ENCODE measurements around the gene ADAMTS13. TPM values are rescaled to one million over a fixed set of nuclear protein-coding genes. Genes with fewer than 3 reads are reported as not detected.

Gene ADAMTS13
- total RNA-seq, 2 donors from 2014 or later, result 0.67 to 1.1 TPM

DNA sequence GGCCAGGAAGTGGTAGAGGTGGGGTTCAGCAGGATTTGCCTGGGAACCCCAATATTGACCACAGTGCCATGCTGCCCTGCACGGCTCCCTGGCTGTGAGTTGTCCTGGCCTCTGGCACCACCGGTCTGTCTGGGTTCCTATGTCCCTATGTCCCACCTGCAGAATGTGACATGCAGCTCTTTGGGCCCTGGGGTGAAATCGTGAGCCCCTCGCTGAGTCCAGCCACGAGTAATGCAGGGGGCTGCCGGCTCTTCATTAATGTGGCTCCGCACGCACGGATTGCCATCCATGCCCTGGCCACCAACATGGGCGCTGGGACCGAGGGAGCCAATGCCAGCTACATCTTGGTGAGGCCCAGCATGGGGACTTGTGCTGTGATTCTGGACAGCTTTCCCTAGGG lies 35.6 kb downstream of the ADAMTS13 start:
- H3K27me3 Mint-ChIP-seq, result no peaks in the 10 kb centered on the region
- no peaks in the 10 kb centered on the region for H3K36me3 Mint-ChIP-seq
- no peak for DNase-seq (ENCODE audit: low spot score)
- H3K9me3 Mint-ChIP-seq, result no peaks in the 10 kb centered on the region
- no peak overlapping the region for H3K4me3 Mint-ChIP-seq
- no peak overlapping the region for H3K27ac Mint-ChIP-seq
- ATAC-seq, result no peak
- H3K4me1 Mint-ChIP-seq (ENCODE audit: low read depth in 2 of 2), result peaks cover 0 to 8% of the 10 kb centered on the region in 2 donors

DNA sequence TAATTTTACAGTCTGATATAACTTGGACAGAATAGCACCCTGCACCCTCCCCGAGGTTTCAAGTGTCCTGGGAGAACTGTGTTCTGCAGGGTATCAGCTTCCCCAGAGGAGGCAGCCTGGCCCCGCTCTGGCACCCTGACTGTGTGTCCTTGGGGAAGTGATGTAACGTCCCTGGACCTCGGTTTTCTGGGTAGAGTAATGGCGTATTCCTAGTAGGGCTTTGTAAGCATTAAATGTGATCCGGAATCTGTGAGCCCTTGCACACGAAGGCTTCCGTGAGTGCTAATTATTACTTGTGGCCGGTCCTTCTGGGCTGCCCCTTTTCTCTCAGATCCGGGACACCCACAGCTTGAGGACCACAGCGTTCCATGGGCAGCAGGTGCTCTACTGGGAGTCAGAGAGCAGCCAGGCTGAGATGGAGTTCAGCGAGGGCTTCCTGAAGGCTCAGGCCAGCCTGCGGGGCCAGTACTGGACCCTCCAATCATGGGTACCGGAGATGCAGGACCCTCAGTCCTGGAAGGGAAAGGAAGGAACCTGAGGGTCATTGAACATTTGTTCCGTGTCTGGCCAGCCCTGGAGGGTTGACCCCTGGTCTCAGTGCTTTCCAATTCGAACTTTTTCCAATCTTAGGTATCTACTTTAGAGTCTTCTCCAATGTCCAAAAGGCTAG lies 36.6 kb downstream of the ADAMTS13 start:
- DNase-seq (ENCODE audit: low spot score) (no peak), ATAC-seq (no peak)
- H3K4me1 Mint-ChIP-seq (ENCODE audit: low read depth in 2 of 2), result peaks cover 0 to 10% of the 10 kb centered on the region in 2 donors
- no peaks in the 10 kb centered on the region for H3K36me3 Mint-ChIP-seq
- H3K27ac Mint-ChIP-seq, result peak overlapping the region in 1 of 2 donors; percentile 86
- no peaks in the 10 kb centered on the region for H3K27me3 Mint-ChIP-seq
- peak overlapping the region; percentile 89 for H3K4me3 Mint-ChIP-seq
- H3K9me3 Mint-ChIP-seq, result no peaks in the 10 kb centered on the region

DNA sequence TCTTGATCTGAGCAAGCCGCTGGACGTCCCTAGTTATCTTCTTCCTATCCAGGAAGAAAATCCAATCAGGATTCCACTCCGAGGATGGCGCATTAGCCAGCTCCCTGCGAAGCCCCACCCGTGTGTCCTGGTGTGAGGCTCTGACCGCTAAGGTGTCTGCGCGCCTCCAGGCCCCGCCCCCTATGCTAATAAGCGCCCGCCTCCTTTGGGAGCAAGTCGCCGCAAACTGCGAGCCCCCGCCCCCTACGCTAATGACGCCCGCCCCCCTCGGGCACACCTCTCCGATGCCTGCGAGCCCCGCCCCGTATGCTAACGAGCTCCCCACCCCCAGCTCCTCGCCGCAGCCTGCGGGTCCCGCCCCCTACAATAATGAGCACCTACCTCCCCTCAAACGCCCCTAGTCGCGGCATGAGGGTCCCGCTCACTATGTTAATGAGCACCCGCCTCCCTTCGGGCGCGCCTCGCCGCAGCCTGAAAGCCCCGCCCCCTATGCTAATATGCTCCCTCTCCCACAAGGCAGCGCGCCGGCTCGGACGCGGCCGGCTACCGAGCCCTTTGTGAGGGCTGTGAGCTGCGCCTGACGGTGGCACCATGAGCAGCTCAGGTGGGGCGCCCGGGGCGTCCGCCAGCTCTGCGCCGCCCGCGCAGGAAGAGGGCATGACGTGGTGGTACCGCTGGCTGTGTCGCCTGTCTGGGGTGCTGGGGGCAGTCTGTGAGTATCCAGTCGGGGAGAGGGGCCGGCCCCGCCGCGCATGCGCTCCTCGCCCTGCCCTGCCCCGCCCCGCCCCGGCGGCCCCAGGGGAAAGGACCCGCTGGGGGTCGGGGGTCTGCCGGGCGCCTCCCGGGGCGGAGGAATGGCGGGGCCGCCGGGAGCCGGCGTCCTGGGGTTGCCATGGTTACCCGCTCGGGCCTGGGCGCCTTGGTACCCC lies 37.6 kb downstream of the ADAMTS13 start, which contains the start of gene CACFD1:
CACFD1 (plus strand) TSS at position 503 of the 929 bp plus-strand sequence; CDS start at position 592, 89 bp downstream.
- no peaks in the 10 kb centered on the region for H3K27me3 Mint-ChIP-seq

DNA sequence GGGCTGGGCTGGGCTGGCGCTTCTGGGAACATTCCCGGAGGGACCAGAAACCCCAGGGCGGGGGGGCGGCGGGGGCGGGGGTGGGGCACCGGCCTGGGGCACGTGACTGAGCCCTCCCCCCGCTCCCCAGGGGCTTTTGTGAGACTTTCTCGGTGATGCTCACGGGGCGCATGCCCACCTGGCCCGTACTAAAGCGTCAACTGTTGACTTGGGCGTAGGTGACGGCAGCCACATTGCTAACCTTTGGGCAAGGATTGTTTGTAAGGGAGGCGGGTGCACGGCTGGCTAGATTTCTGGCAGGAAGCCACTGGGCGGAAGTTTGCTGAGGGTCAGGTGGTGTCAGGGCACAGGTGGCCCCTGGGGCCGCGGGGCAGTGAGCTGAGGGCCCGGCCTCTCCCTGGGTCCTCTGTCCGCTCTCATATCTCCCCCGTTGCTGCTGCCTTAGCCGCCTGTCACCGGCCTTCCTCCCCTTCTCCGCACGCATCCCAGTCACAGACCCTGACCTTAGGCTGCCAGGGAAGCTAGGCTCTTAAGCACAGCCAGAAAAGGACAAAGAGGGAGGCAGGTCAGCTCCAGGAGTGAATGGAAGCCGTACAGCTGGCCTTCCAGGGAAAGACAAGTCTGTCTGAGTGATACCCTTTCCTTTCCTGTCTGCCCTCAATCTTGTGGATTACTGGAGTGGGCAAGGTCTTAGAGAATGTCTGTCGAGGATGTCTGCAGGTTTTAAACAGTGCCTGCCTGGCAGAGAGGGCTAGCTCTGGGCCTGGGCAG lies 38.4 kb downstream of the ADAMTS13 start:
- no peak for DNase-seq (ENCODE audit: low spot score)
- Mint-ChIP-seq H3K27me3 (no peaks in the 10 kb centered on the region), H3K36me3 (no peaks in the 10 kb centered on the region), H3K4me1 (ENCODE audit: low read depth in 2 of 2) (peaks cover 0 to 14% of the 10 kb centered on the region in 2 donors), H3K4me3 (peak overlapping the region; percentile 55), H3K27ac (no peak overlapping the region), H3K9me3 (no peaks in the 10 kb centered on the region)
- no peak for ATAC-seq

More for the DNA sequence above, 37.6 kb downstream of the ADAMTS13 start, which contains the start of gene CACFD1:
- Mint-ChIP-seq H3K4me1 (ENCODE audit: low read depth in 2 of 2) (peaks cover 0 to 14% of the 10 kb centered on the region in 2 donors), H3K4me3 (peak within 1 kb of the TSS; percentile 89), H3K27ac (peak within 1 kb of the TSS; percentile 60 to 86), H3K36me3 (no peaks in the 10 kb centered on the region), H3K9me3 (no peaks in the 10 kb centered on the region)
- DNase-seq (ENCODE audit: low spot score), result peak; percentile 94
- peak; percentile 90 to 92 for ATAC-seq

DNA sequence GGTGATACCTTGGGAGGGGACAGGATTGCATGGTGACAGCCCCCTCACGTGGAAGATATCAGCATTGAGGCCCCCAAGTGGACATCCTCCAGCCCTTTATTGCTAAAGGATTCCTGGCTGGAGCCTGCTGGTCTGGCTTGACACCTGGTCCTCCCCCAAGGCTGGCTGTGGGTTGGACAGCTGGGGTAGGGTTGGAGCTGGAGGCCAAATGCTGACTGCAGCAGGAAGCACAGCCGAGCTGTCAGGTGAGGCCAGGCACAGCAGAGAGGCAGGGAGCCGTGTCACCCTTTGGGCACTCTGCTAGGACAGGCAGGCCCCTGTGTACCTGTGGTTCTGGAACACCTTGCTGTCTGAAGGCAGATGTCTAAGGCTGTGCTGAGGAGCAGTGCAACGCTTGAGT lies 39.8 kb downstream of the ADAMTS13 start:
- H3K4me3 Mint-ChIP-seq, result no peak overlapping the region
- peaks cover 0 to 14% of the 10 kb centered on the region in 2 donors for H3K4me1 Mint-ChIP-seq (ENCODE audit: low read depth in 2 of 2)
- H3K27me3 Mint-ChIP-seq, result no peaks in the 10 kb centered on the region
- H3K27ac Mint-ChIP-seq, result no peak overlapping the region
- H3K9me3 Mint-ChIP-seq, result no peaks in the 10 kb centered on the region
- DNase-seq (ENCODE audit: low spot score) (no peak), ATAC-seq (no peak)
- H3K36me3 Mint-ChIP-seq, result no peaks in the 10 kb centered on the region

DNA sequence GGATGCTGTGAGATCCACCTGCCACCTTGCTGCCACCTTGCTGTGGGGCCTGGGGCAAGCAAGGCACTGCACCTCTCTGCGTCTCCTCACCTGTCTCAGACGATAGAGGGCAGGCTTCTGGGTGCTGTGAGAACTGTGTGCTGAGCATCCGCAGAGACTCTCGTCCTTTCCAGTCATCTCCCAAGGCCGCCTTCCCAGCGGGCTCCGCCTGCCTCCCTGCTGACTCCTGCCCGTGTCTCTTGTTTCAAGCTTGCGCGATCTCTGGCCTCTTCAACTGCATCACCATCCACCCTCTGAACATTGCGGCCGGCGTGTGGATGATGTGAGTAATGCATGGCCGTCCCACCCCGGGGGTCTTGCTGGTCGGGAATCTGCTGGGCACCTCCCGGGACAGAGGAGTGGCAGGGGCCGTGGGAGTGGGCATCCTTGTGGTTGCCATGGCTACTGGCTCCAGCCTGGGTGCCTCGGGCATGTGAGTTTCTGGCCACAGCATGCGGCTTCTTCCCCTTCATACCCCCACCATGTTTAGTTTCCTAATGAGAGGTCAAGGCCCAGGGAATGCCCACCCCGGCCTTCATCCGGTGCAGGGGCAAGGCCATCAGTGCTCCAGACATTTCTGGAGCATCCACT lies 41.2 kb downstream of the ADAMTS13 start:
- no peak overlapping the region for H3K4me3 Mint-ChIP-seq
- DNase-seq (ENCODE audit: low spot score) (no peak), ATAC-seq (no peak)
- no peak overlapping the region for H3K27ac Mint-ChIP-seq
- no peaks in the 10 kb centered on the region for H3K36me3 Mint-ChIP-seq
- H3K4me1 Mint-ChIP-seq (ENCODE audit: low read depth in 2 of 2), result peaks cover 0 to 14% of the 10 kb centered on the region in 2 donors
- H3K27me3 Mint-ChIP-seq, result no peaks in the 10 kb centered on the region
- no peaks in the 10 kb centered on the region for H3K9me3 Mint-ChIP-seq

DNA sequence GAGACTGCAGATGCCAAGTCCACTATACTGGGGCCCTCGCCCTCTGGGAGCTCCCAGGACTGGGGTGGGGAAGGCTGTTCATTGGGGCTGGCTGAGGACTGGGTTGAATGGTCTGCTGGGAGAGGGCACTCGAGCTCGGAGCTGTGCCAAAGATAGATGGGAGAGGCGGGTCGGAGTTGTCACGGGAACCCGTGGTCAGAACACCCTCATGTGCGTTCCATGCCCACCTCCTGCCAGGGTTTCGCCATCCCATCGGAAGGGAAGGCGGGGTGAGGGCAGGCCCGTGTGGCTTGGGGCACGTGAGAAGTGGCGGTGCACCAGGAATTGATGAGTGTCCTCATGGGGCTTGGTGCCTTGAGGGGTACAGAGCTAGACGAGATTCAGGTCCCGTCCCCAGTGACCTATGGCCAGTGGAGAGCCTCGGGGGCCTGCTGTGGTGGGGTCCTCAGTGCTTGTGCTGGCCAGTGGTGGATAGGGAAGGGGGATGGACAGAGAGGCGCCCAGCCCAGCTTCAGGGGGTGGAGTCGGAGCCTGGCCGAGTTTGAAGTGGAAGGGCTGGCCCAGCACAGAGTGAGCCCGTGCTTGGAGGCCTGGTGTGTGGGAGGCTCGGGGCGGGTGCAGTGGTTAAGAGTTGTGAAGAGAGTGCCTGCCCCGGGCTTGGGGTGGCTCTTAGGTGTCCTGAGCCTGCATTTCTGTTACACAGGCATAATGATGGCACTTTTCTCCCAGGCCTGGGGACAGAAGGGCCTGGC lies 41.9 kb downstream of the ADAMTS13 start:
- Mint-ChIP-seq H3K27ac (no peak overlapping the region), H3K4me1 (ENCODE audit: low read depth in 2 of 2) (peaks cover 0 to 14% of the 10 kb centered on the region in 2 donors), H3K4me3 (no peak overlapping the region), H3K27me3 (no peaks in the 10 kb centered on the region), H3K36me3 (no peaks in the 10 kb centered on the region), H3K9me3 (no peaks in the 10 kb centered on the region)
- ATAC-seq (no peak), DNase-seq (ENCODE audit: low spot score) (no peak)

DNA sequence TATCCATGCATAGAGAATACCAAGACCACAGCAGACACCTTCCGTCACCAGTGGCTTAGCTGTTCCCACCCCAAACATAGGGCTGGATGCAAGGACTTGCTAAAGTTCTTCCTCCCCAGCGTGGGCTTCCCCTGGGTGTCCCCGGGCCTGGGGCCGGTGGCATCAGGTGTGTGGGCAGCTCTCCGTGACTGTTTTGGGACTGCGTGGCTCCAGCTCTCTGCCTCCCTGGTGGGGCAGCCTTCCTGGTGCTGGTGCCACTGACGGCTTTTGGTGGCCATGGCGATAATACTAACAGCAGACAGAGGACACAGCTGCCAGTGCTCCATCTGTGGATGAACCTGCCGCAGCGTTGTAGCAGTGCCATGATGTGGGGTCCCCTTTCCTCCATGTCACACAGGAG lies 42.5 kb downstream of the ADAMTS13 start:
- no peaks in the 10 kb centered on the region for H3K27me3 Mint-ChIP-seq
- no peak overlapping the region for H3K27ac Mint-ChIP-seq
- H3K9me3 Mint-ChIP-seq, result no peaks in the 10 kb centered on the region
- ATAC-seq (no peak), DNase-seq (ENCODE audit: low spot score) (no peak)
- H3K4me1 Mint-ChIP-seq (ENCODE audit: low read depth in 2 of 2), result peaks cover 0 to 14% of the 10 kb centered on the region in 2 donors
- no peaks in the 10 kb centered on the region for H3K36me3 Mint-ChIP-seq
- H3K4me3 Mint-ChIP-seq, result no peak overlapping the region

DNA sequence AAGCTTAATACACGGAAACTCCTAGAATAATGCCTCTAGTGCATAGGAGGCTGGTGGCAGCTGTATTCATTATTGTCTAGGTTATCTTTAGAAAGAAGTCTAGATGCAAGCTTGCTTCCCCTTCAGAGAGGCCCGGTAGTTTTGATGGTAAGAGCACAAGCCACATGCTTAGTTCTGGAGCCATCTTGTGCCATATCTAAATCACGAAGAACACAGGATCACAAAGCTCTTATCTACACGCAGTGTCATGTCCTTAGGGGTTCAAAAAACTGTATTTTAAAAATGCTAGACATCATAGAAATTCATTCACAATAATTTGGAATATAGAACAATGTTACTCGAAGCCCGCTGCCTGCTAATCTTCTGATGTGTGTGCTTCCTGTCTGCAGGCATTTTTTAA lies 43.8 kb downstream of the ADAMTS13 start:
- H3K36me3 Mint-ChIP-seq, result no peaks in the 10 kb centered on the region
- H3K4me3 Mint-ChIP-seq, result no peak overlapping the region
- DNase-seq (ENCODE audit: low spot score) (no peak), ATAC-seq (no peak)
- H3K9me3 Mint-ChIP-seq, result no peaks in the 10 kb centered on the region
- H3K4me1 Mint-ChIP-seq (ENCODE audit: low read depth in 2 of 2), result peaks cover 0 to 8% of the 10 kb centered on the region in 2 donors
- H3K27ac Mint-ChIP-seq, result no peak overlapping the region
- no peaks in the 10 kb centered on the region for H3K27me3 Mint-ChIP-seq

DNA sequence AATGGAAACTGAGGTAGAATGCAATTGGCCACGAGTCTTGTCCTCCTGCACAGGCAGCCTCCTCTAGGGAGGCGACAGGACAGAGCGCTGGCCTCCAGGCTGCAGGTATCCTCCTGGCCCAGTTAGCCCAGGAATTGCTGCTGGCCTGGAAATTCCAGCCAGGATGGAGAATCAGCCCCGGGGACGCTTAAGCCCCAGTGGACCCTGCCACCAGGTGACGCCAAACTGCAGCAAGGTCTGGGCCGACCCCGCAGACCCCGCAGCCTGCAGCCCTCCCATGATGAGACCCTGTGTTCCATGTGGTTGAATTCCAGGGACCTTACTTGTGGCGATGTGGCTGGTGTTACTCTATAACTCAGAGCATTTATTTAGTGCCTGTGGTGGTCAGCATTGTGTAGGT lies 44.9 kb downstream of the ADAMTS13 start:
- DNase-seq (ENCODE audit: low spot score) (no peak), ATAC-seq (no peak)
- Mint-ChIP-seq H3K4me3 (no peak overlapping the region), H3K9me3 (no peaks in the 10 kb centered on the region), H3K27me3 (no peaks in the 10 kb centered on the region), H3K27ac (no peak overlapping the region), H3K4me1 (ENCODE audit: low read depth in 2 of 2) (peaks cover 0 to 6% of the 10 kb centered on the region in 2 donors), H3K36me3 (no peaks in the 10 kb centered on the region)

DNA sequence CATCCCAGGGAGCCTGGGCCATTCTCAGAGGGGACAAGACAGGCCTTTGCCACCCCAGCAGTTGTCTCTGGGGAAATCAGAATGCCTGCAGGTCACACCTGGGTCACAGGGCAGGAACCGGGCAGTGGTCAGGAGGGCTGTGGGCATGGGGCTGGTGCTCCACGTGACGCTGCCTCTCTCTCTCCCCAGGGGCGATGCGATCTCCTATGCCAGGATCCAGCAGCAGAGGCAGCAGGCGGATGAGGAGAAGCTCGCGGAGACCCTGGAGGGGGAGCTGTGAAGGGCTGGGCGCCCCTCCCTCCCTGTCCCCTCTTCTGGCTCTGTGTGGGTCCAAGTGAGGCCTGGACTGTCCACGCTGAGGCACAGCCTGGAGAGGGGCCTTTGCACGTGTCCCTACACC lies 46.2 kb downstream of the ADAMTS13 start:
- ATAC-seq (peak in 1 of 2 donors; percentile 1), DNase-seq (ENCODE audit: low spot score) (no peak)
- no peak overlapping the region for H3K27ac Mint-ChIP-seq
- H3K4me3 Mint-ChIP-seq, result no peak overlapping the region
- no peaks in the 10 kb centered on the region for H3K27me3 Mint-ChIP-seq
- peaks cover 0 to 6% of the 10 kb centered on the region in 2 donors for H3K4me1 Mint-ChIP-seq (ENCODE audit: low read depth in 2 of 2)
- no peaks in the 10 kb centered on the region for H3K36me3 Mint-ChIP-seq
- H3K9me3 Mint-ChIP-seq, result no peaks in the 10 kb centered on the region

DNA sequence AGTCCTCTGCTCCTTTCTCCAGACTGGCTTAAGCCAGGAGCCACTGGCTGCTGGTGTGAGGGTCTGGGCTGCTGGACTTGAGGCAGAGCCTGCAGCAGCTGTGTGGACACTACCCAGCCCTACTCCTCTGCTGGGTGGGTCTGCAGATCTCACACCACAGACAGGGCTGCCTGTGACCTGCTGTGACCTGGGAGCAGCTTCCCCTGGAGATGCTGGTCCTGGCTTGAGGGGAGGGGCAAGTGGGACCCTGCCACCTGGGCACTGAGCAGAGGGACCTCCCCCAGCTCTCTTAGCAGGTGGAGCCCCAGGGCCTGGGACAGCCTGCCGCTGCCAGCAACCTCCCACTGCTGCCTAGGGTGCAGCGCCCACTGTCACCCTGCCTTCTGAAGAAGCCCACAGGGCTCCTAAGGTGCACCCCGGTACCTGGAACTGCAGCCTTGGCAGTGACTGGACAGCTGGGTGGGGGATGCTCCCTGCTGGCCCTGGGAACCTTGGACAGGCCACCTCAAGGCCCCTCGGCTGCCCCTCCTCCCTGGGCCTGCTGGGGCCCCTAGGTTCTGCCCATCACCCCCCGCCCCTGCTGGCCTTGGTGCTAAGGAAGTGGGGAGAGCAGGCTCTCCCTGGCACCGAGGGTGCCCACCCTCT lies 46.7 kb downstream of the ADAMTS13 start:
- H3K4me1 Mint-ChIP-seq (ENCODE audit: low read depth in 2 of 2), result peaks cover 0 to 3% of the 10 kb centered on the region in 2 donors
- no peak for DNase-seq (ENCODE audit: low spot score)
- no peaks in the 10 kb centered on the region for H3K36me3 Mint-ChIP-seq
- ATAC-seq, result peak in 1 of 2 donors; percentile 1
- no peaks in the 10 kb centered on the region for H3K9me3 Mint-ChIP-seq
- H3K27me3 Mint-ChIP-seq, result no peaks in the 10 kb centered on the region
- H3K27ac Mint-ChIP-seq, result no peak overlapping the region
- no peak overlapping the region for H3K4me3 Mint-ChIP-seq
